ENCODE data around the gene MYT1. TPM values are rescaled to one million over a fixed set of nuclear protein-coding genes. Genes with fewer than 3 reads are reported as not detected.

The MYT1 gene
- total and polyA plus RNA-seq, 4 donors, result under 0.01 to 6.5 (median 0.08) TPM

DNA sequence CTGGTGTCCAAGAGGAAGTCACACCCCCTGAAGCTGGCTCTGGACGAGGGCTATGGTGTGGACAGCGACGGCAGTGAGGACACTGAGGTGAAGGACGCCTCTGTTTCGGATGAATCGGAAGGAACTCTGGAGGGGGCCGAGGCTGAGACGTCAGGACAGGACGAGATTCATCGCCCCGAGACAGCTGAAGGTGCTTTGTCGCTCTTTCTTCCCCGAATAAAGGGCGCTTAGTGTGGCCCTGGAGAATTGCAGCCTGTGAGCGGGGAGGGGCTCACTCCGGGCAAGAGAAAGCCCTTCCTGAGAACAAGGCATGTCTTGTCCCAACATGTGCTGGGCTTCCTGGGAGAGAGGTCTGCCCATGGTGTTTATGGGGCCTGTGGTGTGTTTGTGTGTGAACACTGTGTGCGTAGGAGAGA is 41.4 kb downstream of the MYT1 start:
- 91% methylated on average over 17 of the region's 17 CpGs for WGBS
- H3K27ac ChIP-seq (ENCODE audit: low read depth in 1 of 2, low read length in 2 of 2), result no peak overlapping the region
- H3K9ac ChIP-seq (ENCODE audit: low read depth in 1 of 2, low read length in 2 of 2), result no peak overlapping the region
- TF ChIP-seq RXRA (IDR thresholded peaks at IDR 0.05) (no peak), FOXA2 (IDR thresholded peaks at IDR 0.05) (no peak), HNF4G (IDR thresholded peaks at IDR 0.05) (no peak), HNF4A (conservative IDR thresholded peaks at IDR 0.05) (no peak)
- TF ChIP-seq, protein P1, sequence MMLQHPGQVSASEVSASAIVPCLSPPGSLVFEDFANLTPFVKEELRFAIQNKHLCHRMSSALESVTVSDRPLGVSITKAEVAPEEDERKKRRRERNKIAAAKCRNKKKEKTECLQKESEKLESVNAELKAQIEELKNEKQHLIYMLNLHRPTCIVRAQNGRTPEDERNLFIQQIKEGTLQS (IDR thresholded peaks at IDR 0.05), result no peak
- TF ChIP-seq, protein P2, sequence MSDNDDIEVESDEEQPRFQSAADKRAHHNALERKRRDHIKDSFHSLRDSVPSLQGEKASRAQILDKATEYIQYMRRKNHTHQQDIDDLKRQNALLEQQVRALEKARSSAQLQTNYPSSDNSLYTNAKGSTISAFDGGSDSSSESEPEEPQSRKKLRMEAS (IDR thresholded peaks at IDR 0.05), result no peak
- TF ChIP-seq, protein P3, sequence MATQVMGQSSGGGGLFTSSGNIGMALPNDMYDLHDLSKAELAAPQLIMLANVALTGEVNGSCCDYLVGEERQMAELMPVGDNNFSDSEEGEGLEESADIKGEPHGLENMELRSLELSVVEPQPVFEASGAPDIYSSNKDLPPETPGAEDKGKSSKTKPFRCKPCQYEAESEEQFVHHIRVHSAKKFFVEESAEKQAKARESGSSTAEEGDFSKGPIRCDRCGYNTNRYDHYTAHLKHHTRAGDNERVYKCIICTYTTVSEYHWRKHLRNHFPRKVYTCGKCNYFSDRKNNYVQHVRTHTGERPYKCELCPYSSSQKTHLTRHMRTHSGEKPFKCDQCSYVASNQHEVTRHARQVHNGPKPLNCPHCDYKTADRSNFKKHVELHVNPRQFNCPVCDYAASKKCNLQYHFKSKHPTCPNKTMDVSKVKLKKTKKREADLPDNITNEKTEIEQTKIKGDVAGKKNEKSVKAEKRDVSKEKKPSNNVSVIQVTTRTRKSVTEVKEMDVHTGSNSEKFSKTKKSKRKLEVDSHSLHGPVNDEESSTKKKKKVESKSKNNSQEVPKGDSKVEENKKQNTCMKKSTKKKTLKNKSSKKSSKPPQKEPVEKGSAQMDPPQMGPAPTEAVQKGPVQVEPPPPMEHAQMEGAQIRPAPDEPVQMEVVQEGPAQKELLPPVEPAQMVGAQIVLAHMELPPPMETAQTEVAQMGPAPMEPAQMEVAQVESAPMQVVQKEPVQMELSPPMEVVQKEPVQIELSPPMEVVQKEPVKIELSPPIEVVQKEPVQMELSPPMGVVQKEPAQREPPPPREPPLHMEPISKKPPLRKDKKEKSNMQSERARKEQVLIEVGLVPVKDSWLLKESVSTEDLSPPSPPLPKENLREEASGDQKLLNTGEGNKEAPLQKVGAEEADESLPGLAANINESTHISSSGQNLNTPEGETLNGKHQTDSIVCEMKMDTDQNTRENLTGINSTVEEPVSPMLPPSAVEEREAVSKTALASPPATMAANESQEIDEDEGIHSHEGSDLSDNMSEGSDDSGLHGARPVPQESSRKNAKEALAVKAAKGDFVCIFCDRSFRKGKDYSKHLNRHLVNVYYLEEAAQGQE (IDR thresholded peaks at IDR 0.05), result no peak
- DNase-seq (ENCODE audit: low spot score), result no peak
- no peaks in the 10 kb centered on the region for H3K27me3 ChIP-seq (ENCODE audit: control insufficient read depth in 4 of 4, insufficient read depth in 4 of 4, low read length in 3 of 4)
- no peaks in the 10 kb centered on the region for H3K36me3 ChIP-seq (ENCODE audit: control insufficient read depth in 4 of 4, insufficient read depth in 3 of 4, low read depth in 1 of 4, low read length in 3 of 4)
- no peak overlapping the region for H3K4me3 ChIP-seq (ENCODE audit: low read depth in 1 of 3, low read length in 3 of 3)
- no peaks in the 10 kb centered on the region for H3K9me3 ChIP-seq (ENCODE audit: control insufficient read depth in 4 of 4, low read length in 3 of 4)
- H3K4me1 ChIP-seq (ENCODE audit: control insufficient read depth in 4 of 4, insufficient read depth in 4 of 4, low read length in 3 of 4), result no peaks in the 10 kb centered on the region

DNA sequence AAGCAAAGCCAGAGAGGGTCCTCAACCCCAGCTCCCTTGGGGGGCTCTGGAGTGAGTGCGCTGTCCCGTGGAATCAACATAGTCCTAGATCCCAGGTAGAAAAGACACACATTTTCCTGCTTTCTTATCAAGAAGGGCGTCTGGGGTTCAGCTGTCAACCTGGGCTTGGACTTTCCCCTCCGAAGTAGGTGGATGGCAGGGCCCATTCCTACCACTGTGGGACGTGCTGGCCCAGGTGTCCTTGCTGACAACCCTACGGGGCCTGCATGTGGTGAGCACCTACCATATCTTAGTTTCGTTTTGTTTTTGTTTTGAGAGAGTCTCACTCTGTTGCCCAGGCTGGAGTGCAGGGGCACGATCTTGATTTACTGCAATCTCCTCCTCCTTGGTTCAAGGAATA is 42.4 kb downstream of the MYT1 start:
- whole genome bisulfite sequencing, result 94% methylated on average over 8 of the region's 8 CpGs
- no peak overlapping the region for H3K27ac ChIP-seq (ENCODE audit: low read depth in 1 of 2, low read length in 2 of 2)
- H3K9me3 ChIP-seq (ENCODE audit: control insufficient read depth in 4 of 4, low read length in 3 of 4), result no peaks in the 10 kb centered on the region
- no peak for TF ChIP-seq RXRA (IDR thresholded peaks at IDR 0.05)
- TF ChIP-seq, protein P1 (IDR thresholded peaks at IDR 0.05), result no peak
- no peak for TF ChIP-seq JUND (IDR thresholded peaks at IDR 0.05)
- TF ChIP-seq, protein P4, sequence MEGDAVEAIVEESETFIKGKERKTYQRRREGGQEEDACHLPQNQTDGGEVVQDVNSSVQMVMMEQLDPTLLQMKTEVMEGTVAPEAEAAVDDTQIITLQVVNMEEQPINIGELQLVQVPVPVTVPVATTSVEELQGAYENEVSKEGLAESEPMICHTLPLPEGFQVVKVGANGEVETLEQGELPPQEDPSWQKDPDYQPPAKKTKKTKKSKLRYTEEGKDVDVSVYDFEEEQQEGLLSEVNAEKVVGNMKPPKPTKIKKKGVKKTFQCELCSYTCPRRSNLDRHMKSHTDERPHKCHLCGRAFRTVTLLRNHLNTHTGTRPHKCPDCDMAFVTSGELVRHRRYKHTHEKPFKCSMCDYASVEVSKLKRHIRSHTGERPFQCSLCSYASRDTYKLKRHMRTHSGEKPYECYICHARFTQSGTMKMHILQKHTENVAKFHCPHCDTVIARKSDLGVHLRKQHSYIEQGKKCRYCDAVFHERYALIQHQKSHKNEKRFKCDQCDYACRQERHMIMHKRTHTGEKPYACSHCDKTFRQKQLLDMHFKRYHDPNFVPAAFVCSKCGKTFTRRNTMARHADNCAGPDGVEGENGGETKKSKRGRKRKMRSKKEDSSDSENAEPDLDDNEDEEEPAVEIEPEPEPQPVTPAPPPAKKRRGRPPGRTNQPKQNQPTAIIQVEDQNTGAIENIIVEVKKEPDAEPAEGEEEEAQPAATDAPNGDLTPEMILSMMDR (IDR thresholded peaks at IDR 0.05; ENCODE audit: low read depth, low read length, missing input control), result no peak
- no peak for TF ChIP-seq YY1 (IDR thresholded peaks at IDR 0.05)
- TF ChIP-seq, protein P5, sequence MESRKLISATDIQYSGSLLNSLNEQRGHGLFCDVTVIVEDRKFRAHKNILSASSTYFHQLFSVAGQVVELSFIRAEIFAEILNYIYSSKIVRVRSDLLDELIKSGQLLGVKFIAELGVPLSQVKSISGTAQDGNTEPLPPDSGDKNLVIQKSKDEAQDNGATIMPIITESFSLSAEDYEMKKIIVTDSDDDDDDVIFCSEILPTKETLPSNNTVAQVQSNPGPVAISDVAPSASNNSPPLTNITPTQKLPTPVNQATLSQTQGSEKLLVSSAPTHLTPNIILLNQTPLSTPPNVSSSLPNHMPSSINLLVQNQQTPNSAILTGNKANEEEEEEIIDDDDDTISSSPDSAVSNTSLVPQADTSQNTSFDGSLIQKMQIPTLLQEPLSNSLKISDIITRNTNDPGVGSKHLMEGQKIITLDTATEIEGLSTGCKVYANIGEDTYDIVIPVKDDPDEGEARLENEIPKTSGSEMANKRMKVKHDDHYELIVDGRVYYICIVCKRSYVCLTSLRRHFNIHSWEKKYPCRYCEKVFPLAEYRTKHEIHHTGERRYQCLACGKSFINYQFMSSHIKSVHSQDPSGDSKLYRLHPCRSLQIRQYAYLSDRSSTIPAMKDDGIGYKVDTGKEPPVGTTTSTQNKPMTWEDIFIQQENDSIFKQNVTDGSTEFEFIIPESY (IDR thresholded peaks at IDR 0.05), result no peak
- TF ChIP-seq, protein P3 (IDR thresholded peaks at IDR 0.05), result no peak
- TF ChIP-seq FOXA1 (IDR thresholded peaks at IDR 0.05), result no peak
- TF ChIP-seq TAF1 (conservative IDR thresholded peaks at IDR 0.05), result no peak
- TF ChIP-seq NR2F2 (IDR thresholded peaks at IDR 0.05), result no peak
- no peak for TF ChIP-seq RAD21 (IDR thresholded peaks at IDR 0.05)
- TF ChIP-seq FOXA2 (IDR thresholded peaks at IDR 0.05), result no peak
- no peak for TF ChIP-seq HNF4G (IDR thresholded peaks at IDR 0.05)
- TF ChIP-seq EGR1 (IDR thresholded peaks at IDR 0.05; ENCODE audit: low read depth in 2 of 2), result no peak
- no peak for TF ChIP-seq SP1 (IDR thresholded peaks at IDR 0.05)
- TF ChIP-seq GABPA (IDR thresholded peaks at IDR 0.05 in 1 of 2, conservative IDR thresholded peaks at IDR 0.05 in 1 of 2), result no peak
- TF ChIP-seq HNF4A (conservative IDR thresholded peaks at IDR 0.05), result no peak
- TF ChIP-seq, protein P2 (IDR thresholded peaks at IDR 0.05), result no peak
- no peaks in the 10 kb centered on the region for H3K4me1 ChIP-seq (ENCODE audit: control insufficient read depth in 4 of 4, insufficient read depth in 4 of 4, low read length in 3 of 4)
- H3K9ac ChIP-seq (ENCODE audit: low read depth in 1 of 2, low read length in 2 of 2), result no peak overlapping the region
- no peak overlapping the region for H3K4me3 ChIP-seq (ENCODE audit: low read depth in 1 of 3, low read length in 3 of 3)
- DNase-seq (ENCODE audit: low spot score), result no peak
- no peaks in the 10 kb centered on the region for H3K36me3 ChIP-seq (ENCODE audit: control insufficient read depth in 4 of 4, insufficient read depth in 3 of 4, low read depth in 1 of 4, low read length in 3 of 4)
- H3K27me3 ChIP-seq (ENCODE audit: control insufficient read depth in 4 of 4, insufficient read depth in 4 of 4, low read length in 3 of 4), result no peaks in the 10 kb centered on the region
